GM18511 (cell line): ENCODE results near the gene WIPF2.

Experiments
- ATAC-seq: cut with Tn5 transposase; IDR thresholded peaks from one replicate; pipeline ENCODE4 v1.9.1; 2021; ENCODE audit warnings: mild to moderate bottlenecking, moderate library complexity; ENCODE audit not compliant: unreplicated experiment

Gene WIPF2

GRCh38 chr17:40244255-40244654 lies 25.2 kb downstream of the WIPF2 start:
- ATAC-seq, result no peak

GRCh38 chr17:40247926-40248495 lies 28.9 kb downstream of the WIPF2 start:
- no peak for ATAC-seq

GRCh38 chr17:40248507-40248906 lies 29.4 kb downstream of the WIPF2 start:
- ATAC-seq, result no peak

- ATAC-seq, result no peak
These were observed 32.5 kb downstream of the WIPF2 start for GRCh38 chr17:40251576-40251975.

GRCh38 chr17:40253565-40253964 lies 34.5 kb downstream of the WIPF2 start:
- ATAC-seq, result no peak

GRCh38 chr17:40259505-40259904 lies 40.4 kb downstream of the WIPF2 start:
- no peak for ATAC-seq

GRCh38 chr17:40260528-40260927 lies 41.4 kb downstream of the WIPF2 start:
- no peak for ATAC-seq

- ATAC-seq, result no peak
These were observed 45.5 kb downstream of the WIPF2 start for GRCh38 chr17:40264458-40265185.

- ATAC-seq, result no peak
These were observed 46.2 kb downstream of the WIPF2 start for GRCh38 chr17:40265337-40265736.

GRCh38 chr17:40266882-40267281 lies 47.8 kb downstream of the WIPF2 start:
- ATAC-seq, result no peak

GRCh38 chr17:40268141-40268712 lies 49.1 kb downstream of the WIPF2 start:
- no peak for ATAC-seq

- no peak for ATAC-seq
These were observed 59.3 kb downstream of the WIPF2 start for GRCh38 chr17:40278414-40278813.

GRCh38 chr17:40279402-40279801 lies 60.3 kb downstream of the WIPF2 start:
- ATAC-seq, result no peak

GRCh38 chr17:40281663-40282062 lies 62.6 kb downstream of the WIPF2 start:
- ATAC-seq, result no peak

- ATAC-seq, result no peak
These were observed 64.6 kb downstream of the WIPF2 start for GRCh38 chr17:40283662-40284061.

- no peak for ATAC-seq
These were observed 65.1 kb downstream of the WIPF2 start for GRCh38 chr17:40284085-40284713.

GRCh38 chr17:40286473-40286872 lies 67.4 kb downstream of the WIPF2 start:
- no peak for ATAC-seq

GRCh38 chr17:40287159-40287493 lies 68.0 kb downstream of the WIPF2 start:
- no peak for ATAC-seq

GRCh38 chr17:40287494-40288369 lies 68.6 kb downstream of the WIPF2 start, which contains the start of gene CDC6:
TSS of gene CDC6 (plus strand) at chr17:40287879. CDS start at chr17:40289421, 1,542 bp downstream.
- ATAC-seq, result peak; percentile 88

- no peak for ATAC-seq
These were observed 71.7 kb downstream of the WIPF2 start for GRCh38 chr17:40290629-40291280.
